ENCODE measurements around the gene MBD4.
A peak's percentile ranks its signal among the peaks of the same experiment; 100 is the strongest.
"Not testable (repeated sequence)": the region's sequence is repeated elsewhere in the genome, so short reads cannot be mapped to it uniquely, and the experiment has no call there.

Gene MBD4

GRCh38 chr3:129413238-129413637 lies 26.5 kb downstream of the MBD4 start:
- not testable (repeated sequence) for ATAC-seq, H3K9me3 Mint-ChIP-seq, H3K36me3 Mint-ChIP-seq, H3K27me3 Mint-ChIP-seq, H3K4me3 Mint-ChIP-seq
- peaks cover 11% of the 10 kb centered on the region for H3K4me1 Mint-ChIP-seq
- H3K27ac Mint-ChIP-seq: peak overlapping the region; percentile 51

GRCh38 chr3:129412542-129413198 lies 27.1 kb downstream of the MBD4 start:
- no peak overlapping the region for H3K27ac Mint-ChIP-seq
- H3K27me3 Mint-ChIP-seq: no peaks in the 10 kb centered on the region
- no peak overlapping the region for H3K4me3 Mint-ChIP-seq
- H3K36me3 Mint-ChIP-seq: no peaks in the 10 kb centered on the region
- no peaks in the 10 kb centered on the region for H3K9me3 Mint-ChIP-seq
- peaks cover 11% of the 10 kb centered on the region for H3K4me1 Mint-ChIP-seq
- ATAC-seq: no peak

- peaks cover 11% of the 10 kb centered on the region for H3K4me1 Mint-ChIP-seq
- no peak for ATAC-seq
- no peaks in the 10 kb centered on the region for H3K36me3 Mint-ChIP-seq
- no peaks in the 10 kb centered on the region for H3K9me3 Mint-ChIP-seq
- no peaks in the 10 kb centered on the region for H3K27me3 Mint-ChIP-seq
- H3K4me3 Mint-ChIP-seq: no peak overlapping the region
- H3K27ac Mint-ChIP-seq: no peak overlapping the region
Measured at GRCh38 chr3:129410971-129411370, 28.8 kb downstream of the MBD4 start.

- Mint-ChIP-seq H3K9me3 (no peaks in the 10 kb centered on the region), H3K36me3 (no peaks in the 10 kb centered on the region), H3K4me3 (no peak overlapping the region), H3K27me3 (no peaks in the 10 kb centered on the region), H3K27ac (no peak overlapping the region), H3K4me1 (peaks cover 11% of the 10 kb centered on the region)
- no peak for ATAC-seq
Measured at GRCh38 chr3:129409541-129409940, 30.2 kb downstream of the MBD4 start.

DNA sequence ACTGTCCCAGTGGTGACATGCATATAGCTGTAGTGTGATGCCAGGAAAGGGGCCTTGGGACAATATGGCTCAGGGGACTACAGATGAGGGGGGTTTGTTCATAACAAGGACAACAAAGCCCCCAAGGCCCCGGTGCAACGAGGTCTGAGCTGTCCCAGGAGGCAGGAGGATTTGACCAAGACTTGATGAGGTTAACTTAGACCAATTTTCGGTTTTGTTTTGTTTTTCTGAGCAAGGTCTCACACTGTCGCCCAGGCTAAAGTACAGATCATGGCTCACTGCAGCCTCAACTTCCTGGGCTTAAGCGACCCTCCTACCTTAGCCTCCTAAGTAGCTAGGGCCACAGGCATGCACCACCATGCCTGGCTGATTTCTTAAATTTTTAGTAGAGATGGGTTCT lies 35.1 kb downstream of the MBD4 start:
- H3K27me3 Mint-ChIP-seq: no peaks in the 10 kb centered on the region
- no peaks in the 10 kb centered on the region for H3K36me3 Mint-ChIP-seq
- H3K4me1 Mint-ChIP-seq: peaks cover 19% of the 10 kb centered on the region
- no peak overlapping the region for H3K27ac Mint-ChIP-seq
- H3K9me3 Mint-ChIP-seq: no peaks in the 10 kb centered on the region
- H3K4me3 Mint-ChIP-seq: no peak overlapping the region
- no peak for ATAC-seq

- peaks cover 16% of the 10 kb centered on the region for H3K4me1 Mint-ChIP-seq
- H3K9me3 Mint-ChIP-seq: no peaks in the 10 kb centered on the region
- no peaks in the 10 kb centered on the region for H3K27me3 Mint-ChIP-seq
- H3K36me3 Mint-ChIP-seq: no peaks in the 10 kb centered on the region
- no peak overlapping the region for H3K4me3 Mint-ChIP-seq
- ATAC-seq: no peak
- no peak overlapping the region for H3K27ac Mint-ChIP-seq
Measured at GRCh38 chr3:129404130-129404529, 35.6 kb downstream of the MBD4 start.

GRCh38 chr3:129403450-129403849 lies 36.3 kb downstream of the MBD4 start:
- no peaks in the 10 kb centered on the region for H3K9me3 Mint-ChIP-seq

DNA sequence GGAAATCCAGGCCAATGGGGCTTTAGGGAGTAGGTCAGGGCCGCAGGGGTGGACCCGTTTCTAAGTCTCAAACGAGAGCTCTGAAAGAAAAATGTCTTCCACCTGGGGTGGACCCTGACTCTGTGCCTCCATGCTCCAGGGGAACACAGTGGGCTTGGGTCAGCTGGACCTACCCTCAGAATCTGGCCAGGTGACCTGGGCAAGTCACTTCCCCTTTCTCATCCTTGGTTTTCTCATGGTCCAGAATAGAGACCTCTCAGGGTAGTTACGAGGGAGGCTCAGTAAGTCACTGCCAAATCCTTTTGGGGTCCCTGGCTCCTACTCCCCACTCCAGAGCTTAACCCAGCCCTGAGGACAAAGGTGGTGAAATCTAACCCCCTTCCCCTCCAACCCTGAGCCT lies 37.1 kb downstream of the MBD4 start:
- no peak for ATAC-seq
- H3K27me3 Mint-ChIP-seq: no peaks in the 10 kb centered on the region
- peaks cover 26% of the 10 kb centered on the region for H3K4me1 Mint-ChIP-seq
- no peaks in the 10 kb centered on the region for H3K36me3 Mint-ChIP-seq
- no peak overlapping the region for H3K4me3 Mint-ChIP-seq
- H3K27ac Mint-ChIP-seq: peak overlapping the region; percentile 20
- H3K9me3 Mint-ChIP-seq: no peaks in the 10 kb centered on the region

More at GRCh38 chr3:129403450-129403849, 36.3 kb downstream of the MBD4 start:
- H3K27me3 Mint-ChIP-seq: no peaks in the 10 kb centered on the region
- H3K4me3 Mint-ChIP-seq: no peak overlapping the region
- no peaks in the 10 kb centered on the region for H3K36me3 Mint-ChIP-seq
- H3K4me1 Mint-ChIP-seq: peaks cover 18% of the 10 kb centered on the region
- no peak for ATAC-seq
- peak overlapping the region; percentile 20 for H3K27ac Mint-ChIP-seq

DNA sequence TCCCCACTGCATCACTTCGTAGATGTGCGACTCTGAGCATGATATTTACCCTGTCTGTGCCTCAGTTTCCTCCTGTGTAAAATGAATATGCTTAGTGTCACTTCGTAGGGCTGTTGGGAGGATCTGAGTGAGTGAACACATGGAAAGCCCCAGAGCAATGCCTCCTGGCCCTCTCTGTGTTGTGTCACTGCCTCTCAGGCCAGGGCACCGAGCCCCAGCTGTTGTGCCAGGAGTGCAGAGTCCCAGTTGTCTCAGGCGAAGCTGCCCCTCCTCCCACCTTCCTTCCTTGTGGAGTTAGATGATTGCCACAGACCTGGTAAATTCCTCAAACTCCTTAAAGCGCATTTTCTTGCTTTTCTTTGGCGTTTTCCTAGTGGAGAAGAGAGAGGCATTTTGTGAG lies 37.5 kb downstream of the MBD4 start:
- no peak overlapping the region for H3K27ac Mint-ChIP-seq
- no peaks in the 10 kb centered on the region for H3K9me3 Mint-ChIP-seq
- H3K27me3 Mint-ChIP-seq: no peaks in the 10 kb centered on the region
- H3K4me3 Mint-ChIP-seq: no peak overlapping the region
- ATAC-seq: no peak
- H3K4me1 Mint-ChIP-seq: peaks cover 31% of the 10 kb centered on the region
- no peaks in the 10 kb centered on the region for H3K36me3 Mint-ChIP-seq

DNA sequence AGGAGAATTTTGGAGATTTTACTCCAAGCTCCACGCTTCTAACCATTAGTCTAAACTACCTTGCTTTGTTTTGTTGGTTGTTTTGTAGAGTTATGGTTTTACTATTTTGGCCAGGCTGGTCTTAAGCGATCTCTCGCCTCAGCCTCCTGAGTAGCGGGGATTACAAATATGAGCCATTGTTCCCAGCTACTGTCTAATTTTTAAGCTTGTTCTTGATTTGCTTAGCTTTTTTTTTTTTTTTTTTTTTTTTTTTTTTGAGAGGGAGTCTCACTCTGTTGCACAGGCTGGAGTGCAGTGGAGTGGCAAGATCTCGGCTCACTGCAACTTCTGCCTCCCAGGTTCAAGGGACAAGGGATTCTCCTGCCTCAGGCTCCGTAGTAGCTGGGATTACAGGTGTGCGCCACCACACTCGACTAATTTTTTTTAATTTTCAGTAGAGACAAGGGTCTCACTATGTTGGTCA lies 39.8 kb downstream of the MBD4 start:
- Mint-ChIP-seq H3K27ac (peak overlapping the region; percentile 98), H3K9me3 (no peaks in the 10 kb centered on the region), H3K36me3 (peaks cover 16% of the 10 kb centered on the region), H3K4me3 (peak overlapping the region; percentile 99), H3K27me3 (no peaks in the 10 kb centered on the region), H3K4me1 (peaks cover 52% of the 10 kb centered on the region)
- peak; percentile 58 for ATAC-seq

DNA sequence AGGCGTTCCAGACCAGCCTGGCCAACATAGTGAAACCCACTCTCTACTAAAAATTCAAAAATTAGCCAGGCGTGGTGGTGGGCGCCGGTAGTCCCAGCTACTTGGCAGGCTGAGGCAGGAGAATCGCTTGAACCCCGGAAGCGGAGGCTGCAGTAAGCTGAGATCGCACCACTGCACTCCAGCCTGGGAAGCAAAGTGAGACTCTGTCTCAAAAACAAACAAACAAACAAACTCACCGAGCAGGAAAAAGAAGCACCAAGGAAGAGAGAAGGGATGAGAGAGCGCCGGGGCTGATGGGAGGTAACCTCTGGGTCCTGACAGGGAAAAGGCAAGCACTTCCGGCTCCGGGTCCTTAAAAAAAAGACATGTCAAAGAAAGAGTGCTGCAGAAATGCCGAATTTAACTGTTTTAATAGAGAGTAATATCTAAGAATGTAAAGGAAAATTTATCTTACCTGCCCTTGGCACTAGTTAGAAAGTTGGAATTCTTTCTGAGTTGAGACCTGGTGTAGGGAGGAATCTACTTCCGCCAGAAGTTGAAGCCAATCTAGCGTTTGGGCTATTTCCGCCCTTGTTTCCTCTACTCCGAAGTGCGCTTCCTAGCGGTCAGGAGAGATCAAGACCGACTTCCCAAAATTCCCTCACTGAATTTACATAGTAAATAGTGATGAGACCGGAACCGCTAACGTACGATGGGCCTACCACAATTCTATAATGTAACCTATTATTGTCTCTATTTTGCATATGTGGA lies 40.4 kb downstream of the MBD4 start:
- H3K9me3 Mint-ChIP-seq: no peaks in the 10 kb centered on the region
- H3K27ac Mint-ChIP-seq: peak overlapping the region; percentile 98
- peak; percentile 86 for ATAC-seq
- peaks cover 58% of the 10 kb centered on the region for H3K4me1 Mint-ChIP-seq
- H3K36me3 Mint-ChIP-seq: peaks cover 21% of the 10 kb centered on the region
- H3K27me3 Mint-ChIP-seq: no peaks in the 10 kb centered on the region
- peak overlapping the region; percentile 99 for H3K4me3 Mint-ChIP-seq

DNA sequence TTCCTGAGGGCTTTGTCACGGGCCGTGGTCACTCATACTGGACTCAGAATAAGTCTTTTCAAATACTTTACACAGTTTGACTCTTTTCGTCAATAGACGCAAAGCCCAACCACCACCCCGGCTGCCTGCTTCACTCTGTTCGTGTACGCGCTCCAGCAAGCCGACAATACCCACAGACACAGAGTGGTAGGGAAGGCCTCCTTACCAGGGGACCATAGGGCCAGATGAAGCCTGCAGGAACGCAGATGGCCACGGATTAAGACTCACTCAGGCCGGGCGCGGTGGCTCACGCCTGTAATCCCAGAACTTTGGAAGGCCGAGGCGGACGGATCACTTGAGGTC lies 41.0 kb downstream of the MBD4 start:
- H3K27ac Mint-ChIP-seq: peak overlapping the region; percentile 98
- peaks cover 25% of the 10 kb centered on the region for H3K36me3 Mint-ChIP-seq
- ATAC-seq: peak; percentile 5
- peak overlapping the region; percentile 99 for H3K4me3 Mint-ChIP-seq
- no peaks in the 10 kb centered on the region for H3K9me3 Mint-ChIP-seq
- H3K4me1 Mint-ChIP-seq: peaks cover 58% of the 10 kb centered on the region
- H3K27me3 Mint-ChIP-seq: no peaks in the 10 kb centered on the region

GRCh38 chr3:129393760-129394564 lies 45.8 kb downstream of the MBD4 start:
- not testable (repeated sequence) for H3K4me3 Mint-ChIP-seq, H3K27ac Mint-ChIP-seq, ATAC-seq, H3K9me3 Mint-ChIP-seq, H3K27me3 Mint-ChIP-seq
- peaks cover 63% of the 10 kb centered on the region for H3K36me3 Mint-ChIP-seq
- peaks cover 45% of the 10 kb centered on the region for H3K4me1 Mint-ChIP-seq

DNA sequence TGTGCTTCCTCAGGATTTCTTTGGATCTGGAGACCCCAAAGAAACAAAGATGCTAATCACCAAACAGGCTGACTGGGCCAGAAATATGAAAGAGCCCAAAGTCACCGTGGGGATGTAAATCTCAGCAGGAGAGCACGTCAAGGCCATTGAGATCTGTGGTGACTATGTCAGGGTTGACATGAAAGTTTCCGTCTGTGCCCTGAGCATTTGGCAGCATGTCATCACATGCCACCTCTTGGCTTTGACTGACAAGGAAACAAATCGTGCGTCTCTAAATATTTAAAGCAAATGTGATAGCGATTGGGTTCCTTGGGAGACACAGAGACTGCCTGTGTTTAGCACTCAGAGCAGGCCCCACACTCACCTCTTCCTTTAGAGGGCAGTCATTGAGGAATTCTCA lies 46.5 kb downstream of the MBD4 start:
- Mint-ChIP-seq H3K27me3 (no peaks in the 10 kb centered on the region), H3K4me1 (peaks cover 38% of the 10 kb centered on the region), H3K9me3 (no peaks in the 10 kb centered on the region), H3K27ac (no peak overlapping the region), H3K36me3 (peaks cover 66% of the 10 kb centered on the region), H3K4me3 (no peak overlapping the region)
- ATAC-seq: no peak

DNA sequence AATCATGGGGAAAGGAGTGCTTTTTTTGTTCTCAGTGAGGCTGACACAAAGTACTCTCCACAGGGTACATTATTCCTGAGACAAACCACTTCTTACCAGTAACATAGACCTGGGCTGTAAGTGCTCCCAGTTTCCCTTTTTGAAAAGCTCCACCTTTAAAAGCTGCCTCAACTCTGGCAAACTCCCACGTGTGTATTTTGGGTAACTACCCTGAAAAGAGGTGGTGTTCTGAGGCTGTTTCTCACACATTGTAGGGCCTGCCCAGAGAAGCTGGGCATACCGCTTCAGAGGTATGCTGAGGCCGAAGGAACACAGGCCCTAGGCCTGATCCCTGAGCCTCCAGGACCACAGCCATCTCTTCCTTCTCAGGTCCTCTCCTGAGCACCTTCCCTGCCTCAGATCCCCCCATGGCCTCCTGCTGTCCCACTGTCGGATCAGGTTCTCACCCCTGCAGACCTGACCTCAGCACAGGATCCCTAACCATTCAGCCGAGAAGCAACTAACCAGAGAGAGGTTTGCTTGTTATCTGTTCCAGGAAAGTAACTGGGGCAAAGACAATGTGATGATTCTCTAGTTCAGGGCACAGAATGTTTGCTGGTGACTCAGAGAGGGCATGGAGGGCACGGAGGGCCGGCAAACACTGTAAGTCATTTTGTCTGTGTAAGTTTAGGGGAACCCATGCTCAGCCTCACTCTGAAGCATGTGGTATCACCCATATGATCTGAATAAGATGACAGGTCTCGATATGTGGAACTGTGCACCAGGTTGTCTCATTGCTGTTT lies 47.5 kb downstream of the MBD4 start:
- Mint-ChIP-seq H3K4me1 (peaks cover 28% of the 10 kb centered on the region), H3K36me3 (peaks cover 75% of the 10 kb centered on the region)
- H3K9me3 Mint-ChIP-seq, ATAC-seq, H3K27ac Mint-ChIP-seq, H3K27me3 Mint-ChIP-seq, H3K4me3 Mint-ChIP-seq: not testable (repeated sequence)

Data from stimulated activated memory B cell treated with anti-CD40 and anti-IgM and Interleukin-4, amounts not matched to agents 10 μg/mL and 1 μg/mL and 100 μg/mL, for 72 hours (primary cell).